ENCODE data around the gene ATE1. TPM values are rescaled to one million over a fixed set of nuclear protein-coding genes. Genes with fewer than 3 reads are reported as not detected.

ATE1 gene
- total RNA-seq, 1 donor from 2014 or later, result 24.9 TPM

DNA sequence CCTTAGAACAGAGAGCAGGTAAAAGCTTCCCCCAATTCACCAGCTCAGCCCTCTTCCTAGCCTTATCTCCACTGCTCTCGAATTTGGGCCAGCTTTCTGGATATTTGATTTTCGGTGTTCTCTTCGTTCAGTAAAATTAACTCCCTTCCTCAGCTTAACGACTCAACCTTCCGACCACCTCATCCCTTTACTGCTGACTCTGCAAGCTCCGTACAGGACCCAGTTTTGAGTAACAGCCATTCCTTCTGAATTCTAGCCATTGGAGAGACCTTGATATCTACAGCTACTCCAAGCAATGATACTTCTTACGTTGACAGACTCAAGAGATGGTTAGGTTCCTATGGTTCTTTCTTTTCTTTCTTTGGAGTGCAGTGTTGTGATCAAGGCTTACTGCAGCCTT lies 65.8 kb downstream of the ATE1 start:
- Histone ChIP-seq H3K36me3 (ENCODE audit: control insufficient read depth, insufficient read depth, low read length) (no peaks in the 10 kb centered on the region), H3K4me3 (ENCODE audit: low read depth, low read length) (no peak overlapping the region), H3K27me3 (ENCODE audit: control insufficient read depth, insufficient read depth, low read length) (no peaks in the 10 kb centered on the region)
- TF ChIP-seq, protein P1, sequence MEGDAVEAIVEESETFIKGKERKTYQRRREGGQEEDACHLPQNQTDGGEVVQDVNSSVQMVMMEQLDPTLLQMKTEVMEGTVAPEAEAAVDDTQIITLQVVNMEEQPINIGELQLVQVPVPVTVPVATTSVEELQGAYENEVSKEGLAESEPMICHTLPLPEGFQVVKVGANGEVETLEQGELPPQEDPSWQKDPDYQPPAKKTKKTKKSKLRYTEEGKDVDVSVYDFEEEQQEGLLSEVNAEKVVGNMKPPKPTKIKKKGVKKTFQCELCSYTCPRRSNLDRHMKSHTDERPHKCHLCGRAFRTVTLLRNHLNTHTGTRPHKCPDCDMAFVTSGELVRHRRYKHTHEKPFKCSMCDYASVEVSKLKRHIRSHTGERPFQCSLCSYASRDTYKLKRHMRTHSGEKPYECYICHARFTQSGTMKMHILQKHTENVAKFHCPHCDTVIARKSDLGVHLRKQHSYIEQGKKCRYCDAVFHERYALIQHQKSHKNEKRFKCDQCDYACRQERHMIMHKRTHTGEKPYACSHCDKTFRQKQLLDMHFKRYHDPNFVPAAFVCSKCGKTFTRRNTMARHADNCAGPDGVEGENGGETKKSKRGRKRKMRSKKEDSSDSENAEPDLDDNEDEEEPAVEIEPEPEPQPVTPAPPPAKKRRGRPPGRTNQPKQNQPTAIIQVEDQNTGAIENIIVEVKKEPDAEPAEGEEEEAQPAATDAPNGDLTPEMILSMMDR (IDR thresholded peaks at IDR 0.05; ENCODE audit: insufficient read depth, low read length, poor library complexity, severe bottlenecking), result no peak
- DNase-seq (ENCODE audit: low read depth), result no peak

DNA sequence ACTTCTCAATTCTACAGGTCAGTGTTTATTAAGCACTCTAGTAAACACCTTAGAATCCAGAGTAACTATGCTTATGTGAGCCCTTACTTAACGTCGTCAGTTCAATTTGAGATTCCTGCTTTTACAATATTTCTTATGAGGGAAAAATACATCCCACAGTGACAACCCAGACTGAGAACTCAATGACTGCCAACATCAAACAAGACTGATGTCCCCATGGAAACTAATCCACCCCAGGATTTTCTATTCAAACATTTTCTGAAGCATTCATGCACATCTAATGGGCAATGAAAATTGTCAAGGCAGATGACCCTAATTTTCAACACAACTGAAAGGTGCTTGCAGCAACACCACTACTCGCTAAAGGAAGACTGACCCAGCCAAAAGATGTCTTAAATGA lies 67.0 kb downstream of the ATE1 start:
- TF ChIP-seq, protein P1 (IDR thresholded peaks at IDR 0.05; ENCODE audit: insufficient read depth, low read length, poor library complexity, severe bottlenecking), result no peak
- no peaks in the 10 kb centered on the region for H3K27me3 ChIP-seq (ENCODE audit: control insufficient read depth, insufficient read depth, low read length)
- no peak overlapping the region for H3K4me3 ChIP-seq (ENCODE audit: low read depth, low read length)
- no peaks in the 10 kb centered on the region for H3K36me3 ChIP-seq (ENCODE audit: control insufficient read depth, insufficient read depth, low read length)
- DNase-seq (ENCODE audit: low read depth), result no peak

DNA sequence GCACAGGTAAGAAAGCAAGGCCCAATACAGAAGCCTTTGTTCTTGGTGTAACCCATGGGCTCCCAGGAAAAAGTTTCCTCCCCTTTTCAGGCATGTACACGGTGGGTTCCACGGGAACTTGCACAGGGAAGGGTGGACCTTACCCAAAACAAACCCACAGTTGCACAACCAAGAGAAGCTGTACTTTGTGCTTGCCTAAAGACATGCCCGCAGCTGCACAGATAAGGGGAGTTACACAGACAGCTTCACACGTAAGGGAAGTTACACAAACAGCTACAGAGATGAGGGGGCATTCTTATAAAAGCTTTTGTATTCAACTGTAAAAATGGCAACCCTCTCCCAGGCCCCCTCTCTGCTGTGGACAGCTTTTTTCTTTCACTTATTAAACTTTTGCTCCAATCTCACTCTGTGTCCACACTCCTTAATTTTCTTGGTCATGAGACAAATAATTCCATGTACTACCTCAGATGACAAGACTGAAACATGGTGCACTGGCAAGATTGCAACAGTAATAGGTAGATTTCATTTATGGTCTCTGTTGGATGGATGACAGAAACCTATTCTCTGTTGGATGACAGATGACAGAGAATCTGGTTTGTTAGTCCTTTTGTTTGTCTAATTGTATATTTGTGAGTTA lies 72.9 kb downstream of the ATE1 start:
- DNase-seq (ENCODE audit: low read depth), result no peak
- no peak overlapping the region for H3K4me3 ChIP-seq (ENCODE audit: low read depth, low read length)
- H3K36me3 ChIP-seq (ENCODE audit: control insufficient read depth, insufficient read depth, low read length), result no peaks in the 10 kb centered on the region
- TF ChIP-seq, protein P1 (IDR thresholded peaks at IDR 0.05; ENCODE audit: insufficient read depth, low read length, poor library complexity, severe bottlenecking), result no peak
- H3K27me3 ChIP-seq (ENCODE audit: control insufficient read depth, insufficient read depth, low read length), result no peaks in the 10 kb centered on the region

DNA sequence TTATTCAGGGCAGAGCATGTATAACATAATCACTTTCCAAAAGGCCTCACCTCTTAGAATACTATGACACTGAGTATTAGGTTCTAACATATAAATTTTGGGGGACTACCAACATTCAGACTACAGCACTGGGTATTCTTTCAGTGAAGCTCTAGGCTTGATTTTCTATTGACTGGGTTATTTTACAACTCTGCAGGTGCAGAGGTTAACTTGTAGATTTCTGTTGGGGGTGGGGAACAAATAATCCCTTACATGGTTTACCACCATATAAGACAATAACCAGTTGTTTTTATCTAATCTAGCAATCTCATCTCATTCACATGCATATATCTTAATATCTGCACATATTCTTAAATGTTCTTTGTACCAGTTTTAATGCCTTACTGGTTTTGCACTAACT lies 73.9 kb downstream of the ATE1 start:
- no peaks in the 10 kb centered on the region for H3K36me3 ChIP-seq (ENCODE audit: control insufficient read depth, insufficient read depth, low read length)
- no peak overlapping the region for H3K4me3 ChIP-seq (ENCODE audit: low read depth, low read length)
- DNase-seq (ENCODE audit: low read depth), result no peak
- H3K27me3 ChIP-seq (ENCODE audit: control insufficient read depth, insufficient read depth, low read length), result no peaks in the 10 kb centered on the region
- TF ChIP-seq, protein P1 (IDR thresholded peaks at IDR 0.05; ENCODE audit: insufficient read depth, low read length, poor library complexity, severe bottlenecking), result no peak

DNA sequence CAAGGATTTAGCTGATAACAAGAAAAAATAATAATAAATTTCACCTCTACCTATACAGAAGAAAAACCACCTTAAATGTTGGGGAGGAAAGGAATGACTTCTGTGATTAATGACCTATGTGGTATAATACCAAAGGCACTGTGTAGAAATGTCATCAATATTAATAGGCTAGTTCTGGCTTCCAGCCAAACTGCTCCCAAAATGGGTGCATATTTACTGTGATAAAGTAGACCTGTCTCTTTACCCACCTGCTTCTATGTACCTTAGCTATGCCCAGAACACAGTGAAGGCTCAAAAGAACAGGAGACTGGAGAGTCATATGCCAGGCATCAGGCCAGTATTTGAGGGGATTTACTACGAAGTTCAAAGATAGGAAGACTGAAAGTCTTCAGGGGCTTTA lies 76.0 kb downstream of the ATE1 start:
- Histone ChIP-seq H3K4me3 (ENCODE audit: low read depth, low read length) (no peak overlapping the region), H3K27me3 (ENCODE audit: control insufficient read depth, insufficient read depth, low read length) (no peaks in the 10 kb centered on the region), H3K36me3 (ENCODE audit: control insufficient read depth, insufficient read depth, low read length) (no peaks in the 10 kb centered on the region)
- TF ChIP-seq, protein P1 (IDR thresholded peaks at IDR 0.05; ENCODE audit: insufficient read depth, low read length, poor library complexity, severe bottlenecking), result no peak
- no peak for DNase-seq (ENCODE audit: low read depth)

DNA sequence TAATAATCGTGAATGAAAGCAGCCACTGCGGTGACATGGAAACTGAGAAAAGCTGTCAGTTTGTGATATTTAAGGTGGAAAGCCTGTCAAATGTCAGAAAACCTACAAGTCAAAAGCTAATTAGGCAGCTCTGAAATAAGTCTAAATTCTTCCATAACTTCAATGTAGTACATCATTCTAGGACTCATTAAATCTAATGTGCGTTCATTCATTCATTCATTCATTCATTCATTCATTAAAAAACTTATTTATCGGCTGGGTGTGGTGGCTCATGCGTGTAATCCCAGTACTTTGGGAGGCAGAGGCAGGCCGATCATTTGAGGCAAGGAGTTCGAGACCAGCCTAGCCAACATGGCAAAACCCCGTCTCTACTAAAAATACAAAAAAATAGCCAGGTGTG lies 79.7 kb downstream of the ATE1 start:
- TF ChIP-seq, protein P1 (IDR thresholded peaks at IDR 0.05; ENCODE audit: insufficient read depth, low read length, poor library complexity, severe bottlenecking), result no peak
- Histone ChIP-seq H3K36me3 (ENCODE audit: control insufficient read depth, insufficient read depth, low read length) (no peaks in the 10 kb centered on the region), H3K4me3 (ENCODE audit: low read depth, low read length) (no peak overlapping the region), H3K27me3 (ENCODE audit: control insufficient read depth, insufficient read depth, low read length) (no peaks in the 10 kb centered on the region)
- DNase-seq (ENCODE audit: low read depth), result no peak

All from kidney epithelial cell (primary cell).